Vagina (tissue), 2 donors: ENCODE measurements around the gene RAD51D. TPM values are rescaled to one million over a fixed set of nuclear protein-coding genes. Genes with fewer than 3 reads are reported as not detected.

ENCODE experiments used
- DNase-seq, 2 donors: peaks; one replicate each; pipeline ENCODE4 v3.0.0-alpha.2; 2017; ENCODE audit errors: extremely low spot score in 2 of 2
- H3K27ac ChIP-seq: fragments of 200-600 bp; sonication (generic); one replicate; pipeline ENCODE4 v1.5.1; 2019
- H3K27me3 ChIP-seq: fragments of 200-600 bp; sonication (generic); one replicate; pipeline ENCODE4 v1.5.1; 2019
- H3K36me3 ChIP-seq, 2 donors: fragments of 200-600 bp; sonication (generic); one replicate each; pipeline ENCODE4 v1.5.1; 2017 to 2019
- H3K4me1 ChIP-seq: fragments of 200-600 bp; sonication (generic); one replicate; pipeline ENCODE4 v1.5.1; 2019
- H3K4me3 ChIP-seq, 2 donors: fragments of 200-600 bp; sonication (generic); 1 replicate in 1 of 2; 2 replicates in 1 of 2; pipeline ENCODE4 v1.5.1; 2016 to 2019
- H3K9me3 ChIP-seq: fragments of 200-600 bp; sonication (generic); one replicate; pipeline ENCODE4 v1.5.1; 2019
- POLR2A ChIP-seq, 2 donors: fragments of 450-650 bp; IDR thresholded peaks; one replicate each; pipeline ENCODE4 v1.6.1; 2017; ENCODE audit warnings: antibody characterized with exemption in 2 of 2, mild to moderate bottlenecking in 2 of 2, moderate library complexity in 2 of 2
- POLR2AphosphoS5 ChIP-seq, 2 donors: sonication (generic); formaldehyde crosslinking; IDR thresholded peaks; one replicate each; pipeline ENCODE4 v1.9.0; 2017; ENCODE audit warnings: antibody characterized with exemption in 2 of 2, mild to moderate bottlenecking in 2 of 2, low read depth in 1 of 2; ENCODE audit not compliant: insufficient read depth in 1 of 2
- intact Hi-C: fragments of 100-400 bp; cut with DNase I; formaldehyde crosslinking; loops from one replicate; pipeline ENCODE4 v1.15.1; 2023
- total RNA-seq: library from RNA; depleted of rRNA; stranded (reverse); fragments of >200 nt; gene quantifications from one replicate; pipeline ENCODE4 v1.2.3, GENCODE V29; 2016
- TF ChIP-seq, protein P1 (sequence below), 3 experiments: fragments of 450-650 bp in 2 of 3; fragments of 200-600 bp in 1 of 3; sonication (generic) in 1 of 3; IDR thresholded peaks; one replicate each; pipeline ENCODE4 v1.5.1; 2017 to 2019; ENCODE audit warnings: antibody characterized with exemption in 3 of 3, mild to moderate bottlenecking in 2 of 3, moderate library complexity in 2 of 3

Gene RAD51D
- total RNA-seq, 1 donor from 2014 or later, result 5.2 TPM

- DNase-seq, result no peak
- Histone ChIP-seq H3K9me3 (no peaks in the 10 kb centered on the region), H3K4me3 (no peak overlapping the region), H3K36me3 (no peaks in the 10 kb centered on the region), H3K27ac (peak overlapping the region; percentile 8), H3K4me1 (peaks cover 28% of the 10 kb centered on the region), H3K27me3 (no peaks in the 10 kb centered on the region)
- intact Hi-C loops, result no loop called here
- TF ChIP-seq POLR2A (IDR thresholded peaks at IDR 0.05) (no peak), POLR2AphosphoS5 (IDR thresholded peaks at IDR 0.05; ENCODE audit: insufficient read depth in 1 of 2, low read depth in 1 of 2) (no peak)
- TF ChIP-seq, protein P1, sequence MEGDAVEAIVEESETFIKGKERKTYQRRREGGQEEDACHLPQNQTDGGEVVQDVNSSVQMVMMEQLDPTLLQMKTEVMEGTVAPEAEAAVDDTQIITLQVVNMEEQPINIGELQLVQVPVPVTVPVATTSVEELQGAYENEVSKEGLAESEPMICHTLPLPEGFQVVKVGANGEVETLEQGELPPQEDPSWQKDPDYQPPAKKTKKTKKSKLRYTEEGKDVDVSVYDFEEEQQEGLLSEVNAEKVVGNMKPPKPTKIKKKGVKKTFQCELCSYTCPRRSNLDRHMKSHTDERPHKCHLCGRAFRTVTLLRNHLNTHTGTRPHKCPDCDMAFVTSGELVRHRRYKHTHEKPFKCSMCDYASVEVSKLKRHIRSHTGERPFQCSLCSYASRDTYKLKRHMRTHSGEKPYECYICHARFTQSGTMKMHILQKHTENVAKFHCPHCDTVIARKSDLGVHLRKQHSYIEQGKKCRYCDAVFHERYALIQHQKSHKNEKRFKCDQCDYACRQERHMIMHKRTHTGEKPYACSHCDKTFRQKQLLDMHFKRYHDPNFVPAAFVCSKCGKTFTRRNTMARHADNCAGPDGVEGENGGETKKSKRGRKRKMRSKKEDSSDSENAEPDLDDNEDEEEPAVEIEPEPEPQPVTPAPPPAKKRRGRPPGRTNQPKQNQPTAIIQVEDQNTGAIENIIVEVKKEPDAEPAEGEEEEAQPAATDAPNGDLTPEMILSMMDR (IDR thresholded peaks at IDR 0.05), result no peak
Measured at GRCh38 chr17:35051579-35052240, 68.0 kb downstream of the RAD51D start.

GRCh38 chr17:35051183-35051578, 68.5 kb downstream of the RAD51D start:
- peaks cover 28% of the 10 kb centered on the region for H3K4me1 ChIP-seq
- no peaks in the 10 kb centered on the region for H3K36me3 ChIP-seq
- no peak overlapping the region for H3K4me3 ChIP-seq
- no peak for DNase-seq
- H3K27ac ChIP-seq, result peak overlapping the region; percentile 9
- no peaks in the 10 kb centered on the region for H3K27me3 ChIP-seq
- H3K9me3 ChIP-seq, result no peaks in the 10 kb centered on the region
- TF ChIP-seq POLR2AphosphoS5 (IDR thresholded peaks at IDR 0.05; ENCODE audit: insufficient read depth in 1 of 2, low read depth in 1 of 2), result peak in 1 of 2 donors; percentile 32
- TF ChIP-seq, protein P1 (IDR thresholded peaks at IDR 0.05), result no peak
- intact Hi-C loops, result no loop called here

- intact Hi-C loops, result no loop called here
- Histone ChIP-seq H3K4me1 (peaks cover 28% of the 10 kb centered on the region), H3K27me3 (no peaks in the 10 kb centered on the region), H3K36me3 (no peaks in the 10 kb centered on the region), H3K9me3 (no peaks in the 10 kb centered on the region), H3K27ac (no peak overlapping the region), H3K4me3 (no peak overlapping the region)
- TF ChIP-seq, protein P1 (IDR thresholded peaks at IDR 0.05), result no peak
- TF ChIP-seq POLR2AphosphoS5 (IDR thresholded peaks at IDR 0.05; ENCODE audit: insufficient read depth in 1 of 2, low read depth in 1 of 2), result no peak
- TF ChIP-seq POLR2A (IDR thresholded peaks at IDR 0.05), result no peak
- DNase-seq, result no peak
Measured at GRCh38 chr17:35050170-35050569, 69.5 kb downstream of the RAD51D start.

- Histone ChIP-seq H3K4me3 (no peak overlapping the region), H3K27ac (no peak overlapping the region), H3K4me1 (peaks cover 28% of the 10 kb centered on the region), H3K36me3 (no peaks in the 10 kb centered on the region), H3K9me3 (no peaks in the 10 kb centered on the region), H3K27me3 (no peaks in the 10 kb centered on the region)
- no peak for DNase-seq
- intact Hi-C loops, result no loop called here
- no peak for TF ChIP-seq POLR2A (IDR thresholded peaks at IDR 0.05)
- no peak for TF ChIP-seq POLR2AphosphoS5 (IDR thresholded peaks at IDR 0.05; ENCODE audit: insufficient read depth in 1 of 2, low read depth in 1 of 2)
- TF ChIP-seq, protein P1 (IDR thresholded peaks at IDR 0.05), result no peak
Measured at GRCh38 chr17:35048685-35049379, 70.8 kb downstream of the RAD51D start.

DNA sequence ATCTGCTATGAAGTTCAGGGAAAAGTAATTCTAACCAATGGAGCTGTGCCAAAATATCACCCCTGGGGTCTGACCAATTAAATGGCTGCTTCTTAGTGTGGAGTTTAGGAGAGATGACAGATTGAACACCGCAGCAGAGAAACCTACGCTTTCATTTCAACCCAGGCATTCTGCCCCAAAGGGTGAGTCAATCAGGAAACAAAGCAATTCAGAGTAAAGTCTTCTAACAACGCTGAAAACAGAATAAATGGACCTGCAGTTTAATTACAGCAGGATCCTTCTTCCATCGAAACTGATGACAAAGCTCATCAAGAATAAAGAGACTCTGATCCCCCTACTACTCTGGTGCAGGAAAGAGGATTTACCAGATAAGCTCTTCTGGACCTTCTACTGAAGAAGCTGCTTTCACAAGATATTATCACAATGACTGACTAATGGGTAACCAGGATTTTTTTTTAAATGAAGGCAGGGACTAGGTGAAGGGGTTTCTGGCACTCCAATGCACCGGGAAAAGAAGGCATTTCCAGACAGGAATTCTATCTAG, 72.8 kb downstream of the RAD51D start:
- TF ChIP-seq POLR2A (IDR thresholded peaks at IDR 0.05), result no peak
- TF ChIP-seq, protein P1 (IDR thresholded peaks at IDR 0.05), result no peak
- TF ChIP-seq POLR2AphosphoS5 (IDR thresholded peaks at IDR 0.05; ENCODE audit: insufficient read depth in 1 of 2, low read depth in 1 of 2), result no peak
- no peak for DNase-seq
- no peaks in the 10 kb centered on the region for H3K9me3 ChIP-seq
- intact Hi-C loops, result no loop called here
- H3K4me1 ChIP-seq, result peaks cover 15% of the 10 kb centered on the region
- no peak overlapping the region for H3K27ac ChIP-seq
- no peak overlapping the region for H3K4me3 ChIP-seq
- no peaks in the 10 kb centered on the region for H3K27me3 ChIP-seq
- H3K36me3 ChIP-seq, result no peaks in the 10 kb centered on the region
